ENCODE results near the gene SETD3.

The SETD3 gene

GRCh38 chr14:99497894-99498293 lies 17.2 kb upstream of the SETD3 start:
- no peak for DNase-seq (ENCODE audit: low read depth)

- DNase-seq (ENCODE audit: low read depth): no peak
Measured at GRCh38 chr14:99497341-99497740, 16.7 kb upstream of the SETD3 start.

DNA sequence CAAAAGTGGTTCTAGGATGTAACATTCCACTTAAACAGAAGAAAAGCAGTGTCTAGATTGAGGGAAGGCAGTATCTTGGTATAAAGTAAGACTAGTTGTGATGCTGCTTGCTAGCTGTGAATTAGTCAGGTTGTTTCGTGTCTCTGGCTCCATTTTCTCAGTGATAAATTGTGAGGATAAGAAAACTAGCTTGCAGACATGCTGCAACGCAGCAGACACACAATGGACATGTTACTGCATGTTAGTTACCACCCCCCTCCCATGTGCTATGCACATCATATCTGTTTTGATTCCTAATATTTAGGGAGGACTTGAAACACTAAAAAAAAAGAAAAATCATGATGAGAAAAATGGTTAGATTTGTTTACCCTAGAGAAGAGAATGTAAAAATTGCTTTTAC lies 3.4 kb upstream of the SETD3 start:
- no peak for DNase-seq (ENCODE audit: low read depth)

DNA sequence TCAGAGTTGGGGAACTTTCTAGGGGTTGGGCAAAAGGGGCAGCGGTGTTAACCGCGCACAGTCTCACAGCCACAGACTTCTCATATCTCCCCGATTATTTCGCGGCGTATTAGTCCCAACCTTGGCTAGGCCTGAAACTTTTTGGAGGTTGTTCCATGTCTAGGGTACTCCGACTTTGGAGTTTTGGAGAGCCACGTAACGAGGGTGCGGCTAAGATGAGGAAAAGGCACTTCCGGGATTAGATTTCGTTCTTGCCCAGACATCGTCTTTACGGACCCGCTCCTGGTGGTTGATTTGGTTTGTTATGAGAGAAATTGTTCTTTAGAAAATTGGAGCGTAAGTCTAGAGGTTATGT lies 1.1 kb upstream of the SETD3 start:
- DNase-seq (ENCODE audit: low read depth): no peak

- peak; percentile 100 for DNase-seq (ENCODE audit: low read depth)
Measured at GRCh38 chr14:99480917-99481744, 472 bp upstream of the SETD3 start, which contains the start of gene CCNK. Gene CCNK, plus strand, starts transcription at chr14:99481409. Its CDS starts 11,269 bp downstream, at chr14:99492678.

- DNase-seq (ENCODE audit: low read depth): no peak
Measured at GRCh38 chr14:99479160-99479905, 1.3 kb downstream of the SETD3 start.

DNA sequence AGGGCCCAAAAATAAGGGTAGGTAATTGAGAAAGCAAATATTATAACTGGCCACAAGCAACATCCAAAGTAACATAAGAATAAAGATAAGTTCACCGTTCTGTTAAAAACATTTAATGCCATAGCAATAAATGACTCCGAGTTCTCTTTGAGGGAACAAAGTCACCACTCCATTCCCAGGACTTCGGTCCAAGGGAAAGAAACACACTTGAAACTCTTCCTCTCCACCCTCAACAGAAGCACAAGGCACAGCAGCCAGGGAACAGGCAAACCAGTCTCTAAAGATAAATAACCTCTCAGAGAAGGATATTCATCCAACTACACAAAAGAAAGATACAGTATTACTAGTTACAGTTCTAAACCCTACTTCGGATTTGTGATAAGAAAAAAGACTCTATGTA lies 2.5 kb downstream of the SETD3 start:
- no peak for DNase-seq (ENCODE audit: low read depth)

GRCh38 chr14:99476864-99477263 lies 3.8 kb downstream of the SETD3 start:
- no peak for DNase-seq (ENCODE audit: low read depth)

DNA sequence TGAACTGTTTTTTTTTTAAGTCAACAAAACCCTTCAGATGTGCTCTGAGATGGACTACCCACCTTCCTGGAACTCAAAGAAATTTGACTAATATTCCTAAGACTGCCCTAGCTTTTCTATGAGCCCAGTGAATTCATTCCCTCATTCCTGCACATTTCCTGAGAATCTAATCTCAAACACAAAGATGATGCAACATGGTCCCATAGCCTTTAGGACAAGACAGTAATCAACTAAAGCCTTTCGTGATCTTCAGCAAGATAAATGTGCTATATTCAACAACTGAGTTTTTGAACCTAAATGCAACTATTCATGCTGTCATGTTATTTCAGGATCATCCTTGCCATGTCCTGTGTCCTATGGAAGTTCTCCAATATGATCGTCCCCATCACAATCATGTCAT lies 5.0 kb downstream of the SETD3 start:
- no peak for DNase-seq (ENCODE audit: low read depth)

- DNase-seq (ENCODE audit: low read depth): no peak
Measured at GRCh38 chr14:99475179-99475578, 5.5 kb downstream of the SETD3 start.

GRCh38 chr14:99473458-99473857 lies 7.2 kb downstream of the SETD3 start:
- DNase-seq (ENCODE audit: low read depth): no peak

DNA sequence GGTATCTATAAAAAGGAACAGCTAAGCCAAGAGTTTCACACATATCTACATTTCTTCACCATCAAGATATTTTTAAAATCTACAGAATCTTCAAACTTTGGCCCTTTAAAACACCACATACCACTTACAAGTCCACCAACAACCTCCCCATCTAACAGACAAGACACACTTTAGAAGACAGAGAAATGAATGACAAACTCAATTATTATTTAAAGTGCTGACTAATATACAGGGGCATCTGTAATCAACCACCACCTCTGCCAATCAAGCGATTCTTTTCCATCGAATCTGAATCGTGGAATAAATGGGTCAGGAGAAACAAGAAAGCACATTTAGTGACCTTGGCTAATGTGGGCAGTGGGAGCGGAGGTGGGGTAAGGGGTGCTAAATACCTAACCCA lies 7.7 kb downstream of the SETD3 start:
- DNase-seq (ENCODE audit: low read depth): no peak

GRCh38 chr14:99471731-99472130 lies 8.9 kb downstream of the SETD3 start:
- no peak for DNase-seq (ENCODE audit: low read depth)

DNA sequence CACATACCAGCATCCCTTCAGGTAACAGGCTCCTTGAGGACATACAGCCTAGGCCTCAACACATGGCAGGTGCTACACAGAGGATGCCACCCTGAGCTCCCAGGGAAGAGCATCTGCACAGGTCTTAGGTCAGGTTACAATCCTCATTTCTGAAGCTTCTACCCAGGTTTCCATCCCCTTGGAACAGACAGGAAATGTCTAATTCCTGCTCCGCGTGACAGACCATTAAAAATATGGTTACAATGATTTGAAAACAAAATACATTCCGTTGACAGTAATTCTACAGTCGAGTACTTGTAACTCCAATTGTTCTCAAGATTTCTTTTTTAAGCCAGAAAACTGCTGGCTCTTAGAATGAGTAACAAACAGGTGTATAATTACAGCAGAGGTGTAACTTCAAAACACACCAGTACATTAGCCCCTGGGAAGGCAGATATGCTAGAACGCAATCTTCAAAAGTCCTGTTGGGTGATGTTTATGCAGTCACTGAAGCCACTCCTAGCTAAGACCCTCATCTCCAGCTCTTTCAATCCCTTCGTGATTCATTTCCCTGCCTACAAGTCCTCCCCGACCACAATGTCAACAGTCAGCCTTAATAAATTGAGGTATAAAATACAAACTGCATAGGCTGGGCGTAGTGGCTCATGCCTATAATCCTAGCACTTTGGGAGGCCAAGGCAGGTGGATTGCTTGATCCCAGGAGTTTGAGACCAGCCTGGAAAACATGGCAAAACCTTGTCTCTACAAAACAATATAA lies 11.6 kb downstream of the SETD3 start:
- DNase-seq (ENCODE audit: low read depth): no peak

- no peak for DNase-seq (ENCODE audit: low read depth)
Measured at GRCh38 chr14:99468081-99468480, 12.6 kb downstream of the SETD3 start.

DNA sequence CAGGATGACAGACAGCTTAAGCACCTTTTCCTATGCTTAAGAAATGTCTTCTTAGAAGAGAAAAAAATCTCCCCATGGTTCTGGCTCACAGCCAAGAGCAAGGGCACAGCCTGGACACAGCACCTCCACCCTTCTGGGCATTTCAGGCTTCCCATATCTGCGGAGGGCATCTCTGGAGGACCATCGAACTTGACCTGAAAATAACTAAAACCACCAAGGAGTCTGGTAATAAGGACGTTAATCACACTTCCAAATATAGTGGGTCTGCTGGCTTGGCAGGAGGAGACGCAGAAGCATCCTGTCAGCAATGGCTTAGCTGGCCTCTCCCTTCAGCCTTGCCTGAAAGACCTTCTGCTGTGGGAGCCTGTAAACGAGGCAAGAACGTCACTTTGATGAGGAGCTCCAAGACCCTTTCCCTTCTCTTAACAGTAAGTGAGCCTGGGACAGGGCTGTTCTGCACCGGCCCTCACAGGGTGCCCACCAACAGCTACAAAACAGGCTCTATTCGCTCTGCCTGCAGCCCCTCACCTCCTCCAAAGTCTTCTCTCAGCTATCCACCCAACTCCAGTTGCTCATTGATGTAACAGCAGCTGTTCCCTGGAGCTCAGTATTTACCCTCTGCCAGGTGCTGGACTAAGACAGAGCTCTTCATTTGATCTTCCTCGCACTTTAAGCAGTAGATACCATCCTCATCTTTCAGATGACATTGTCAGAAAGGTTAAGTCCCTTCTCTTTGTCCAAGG lies 13.2 kb downstream of the SETD3 start:
- no peak for DNase-seq (ENCODE audit: low read depth)

GRCh38 chr14:99466758-99467157 lies 13.9 kb downstream of the SETD3 start:
- no peak for DNase-seq (ENCODE audit: low read depth)

DNA sequence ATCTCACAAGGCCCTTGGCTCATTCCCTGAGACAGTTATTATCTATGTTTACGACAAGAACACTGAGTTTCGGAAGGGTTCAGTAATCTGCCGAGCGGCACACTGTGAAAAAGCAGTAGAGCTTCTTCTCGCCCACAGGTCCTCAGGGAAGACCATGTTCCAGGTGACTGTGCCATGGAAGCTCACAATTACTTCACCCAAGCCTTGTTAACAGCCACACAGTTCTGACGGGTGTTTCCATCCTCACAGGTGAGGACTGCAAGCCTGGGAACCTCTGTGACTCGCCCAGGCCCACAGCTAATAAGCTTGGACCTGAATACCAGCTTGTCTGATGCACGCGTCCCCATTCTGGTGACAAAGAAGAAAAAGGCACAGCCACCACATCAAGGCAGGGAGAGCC lies 15.4 kb downstream of the SETD3 start:
- no peak for DNase-seq (ENCODE audit: low read depth)

DNA sequence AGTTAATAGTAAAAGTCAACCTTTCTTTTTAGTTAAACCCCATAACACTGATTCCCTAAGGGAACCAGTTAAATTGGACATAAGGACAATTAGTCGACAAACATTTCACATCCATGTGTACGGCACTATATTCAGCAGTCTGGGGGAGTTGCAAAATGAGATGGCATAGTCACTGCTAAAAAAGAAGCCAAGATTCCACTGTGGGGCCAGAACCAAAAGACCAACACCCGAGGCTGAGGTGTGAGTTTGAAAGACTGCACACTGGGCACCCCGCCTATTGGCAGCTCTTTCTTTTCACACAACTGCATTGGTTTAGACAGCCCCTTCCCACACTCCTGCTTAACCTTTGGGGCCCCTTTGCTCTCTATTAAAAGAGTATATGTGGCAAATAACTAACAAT lies 16.7 kb downstream of the SETD3 start:
- no peak for DNase-seq (ENCODE audit: low read depth)

GRCh38 chr14:99462210-99462609 lies 18.4 kb downstream of the SETD3 start:
- DNase-seq (ENCODE audit: low read depth): no peak

DNA sequence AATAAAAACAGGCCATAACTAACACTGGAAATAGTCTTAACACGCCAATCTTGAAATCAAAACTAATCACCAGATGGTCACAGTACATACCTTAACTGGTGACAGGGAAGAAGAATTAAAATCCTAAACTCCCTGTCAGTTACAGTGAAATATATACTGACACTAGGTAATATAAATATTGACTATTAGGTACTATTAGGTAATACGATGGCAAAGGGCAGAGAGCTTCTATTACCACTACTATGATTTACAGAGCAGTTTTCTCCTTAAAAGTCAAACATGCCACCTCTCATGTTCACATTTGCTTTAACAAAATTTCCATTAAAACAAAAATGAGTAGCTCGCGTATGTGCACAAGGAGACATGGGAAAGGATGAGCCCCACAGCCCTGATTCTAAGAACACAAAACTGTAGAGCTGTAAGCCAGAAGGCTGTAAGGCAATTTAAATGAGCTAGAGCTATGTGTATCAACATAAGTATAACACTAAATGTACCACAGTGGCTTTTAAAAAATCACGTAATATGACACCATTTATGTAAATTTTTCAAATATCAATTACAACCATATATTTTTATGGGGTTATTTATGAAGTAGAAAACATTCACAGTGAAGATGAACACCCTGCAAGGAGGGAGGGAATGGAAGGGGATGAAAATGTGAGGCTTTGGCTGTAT lies 19.1 kb downstream of the SETD3 start:
- no peak for DNase-seq (ENCODE audit: low read depth)

DNA sequence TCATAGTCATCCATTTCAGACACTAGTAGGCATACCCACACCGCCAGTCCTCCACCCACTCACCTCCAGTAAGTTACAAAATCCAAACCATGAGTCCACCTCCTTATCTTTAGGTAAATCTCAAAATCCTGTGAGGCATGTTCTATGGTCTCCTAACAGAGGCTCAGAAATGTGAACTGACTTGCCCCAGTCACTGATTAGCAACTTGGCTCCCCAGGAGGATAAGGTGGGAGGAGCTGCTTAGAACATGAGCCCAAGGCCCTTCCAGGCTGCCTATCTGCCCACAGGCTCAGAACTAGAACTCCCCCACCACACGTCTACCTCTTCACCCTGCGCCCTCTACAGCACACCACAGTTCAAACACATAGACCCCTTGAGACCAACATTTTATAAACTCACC lies 19.9 kb downstream of the SETD3 start:
- DNase-seq (ENCODE audit: low read depth): no peak
